ENCODE data around the gene ADRA2B.

GRCh38 chr2:96072746-96073145 is 43.6 kb downstream of the ADRA2B start:
- TF ChIP-seq POLR2AphosphoS5 (IDR thresholded peaks at IDR 0.05; ENCODE audit: low read depth): no peak
- TF ChIP-seq CTCF (IDR thresholded peaks at IDR 0.05; ENCODE audit: insufficient read depth, low read length): no peak
- TF ChIP-seq REST (IDR thresholded peaks at IDR 0.05; ENCODE audit: insufficient replicate concordance, low read depth): no peak
- no peak for TF ChIP-seq SPI1 (IDR thresholded peaks at IDR 0.05; ENCODE audit: borderline replicate concordance, low read depth)

Data from HL-60 (cell line).